Measurements from ENCODE around the gene SHQ1. TPM values are rescaled to one million over a fixed set of nuclear protein-coding genes. Genes with fewer than 3 reads are reported as not detected.

Gene SHQ1
- total and polyA plus RNA-seq, 12 donors, result 7.2 to 26.4 (median 15.1) TPM

DNA sequence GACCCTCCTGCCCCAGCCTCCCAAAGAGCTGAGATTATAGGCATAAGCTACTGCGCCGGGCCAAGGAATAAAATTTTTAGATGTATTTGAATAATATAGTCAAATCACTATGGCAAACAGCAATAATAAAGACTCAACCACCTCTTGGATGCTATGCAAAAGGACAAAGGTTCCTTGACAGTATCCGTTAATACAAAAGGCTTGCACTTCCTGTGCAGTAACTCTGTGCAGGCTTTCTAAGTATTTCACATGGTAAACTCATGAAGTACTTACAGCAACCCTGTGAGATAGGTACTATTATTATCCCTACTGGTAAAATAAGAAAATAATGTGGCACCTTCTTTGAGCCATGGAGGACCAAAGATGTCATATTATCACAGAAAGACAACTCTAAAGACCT lies 86.8 kb downstream of the SHQ1 start:
- intact Hi-C loops (cut with DNase I), result no loop called here
- H3K36me3 ChIP-seq (replicated peaks in 1 of 2), result no peaks in the 10 kb centered on the region
- no peaks in the 10 kb centered on the region for H3K4me1 ChIP-seq (replicated peaks in 1 of 2)
- 78 to 95% (median 92%) methylated on average over 3 of the region's 3 CpGs for WGBS, 4 donors
- no peaks in the 10 kb centered on the region for H3K9me3 ChIP-seq (replicated peaks in 1 of 3)
- no peak overlapping the region for H3K4me3 ChIP-seq
- TF ChIP-seq POLR2A (IDR thresholded peaks at IDR 0.05), result no peak
- TF ChIP-seq, protein P1, sequence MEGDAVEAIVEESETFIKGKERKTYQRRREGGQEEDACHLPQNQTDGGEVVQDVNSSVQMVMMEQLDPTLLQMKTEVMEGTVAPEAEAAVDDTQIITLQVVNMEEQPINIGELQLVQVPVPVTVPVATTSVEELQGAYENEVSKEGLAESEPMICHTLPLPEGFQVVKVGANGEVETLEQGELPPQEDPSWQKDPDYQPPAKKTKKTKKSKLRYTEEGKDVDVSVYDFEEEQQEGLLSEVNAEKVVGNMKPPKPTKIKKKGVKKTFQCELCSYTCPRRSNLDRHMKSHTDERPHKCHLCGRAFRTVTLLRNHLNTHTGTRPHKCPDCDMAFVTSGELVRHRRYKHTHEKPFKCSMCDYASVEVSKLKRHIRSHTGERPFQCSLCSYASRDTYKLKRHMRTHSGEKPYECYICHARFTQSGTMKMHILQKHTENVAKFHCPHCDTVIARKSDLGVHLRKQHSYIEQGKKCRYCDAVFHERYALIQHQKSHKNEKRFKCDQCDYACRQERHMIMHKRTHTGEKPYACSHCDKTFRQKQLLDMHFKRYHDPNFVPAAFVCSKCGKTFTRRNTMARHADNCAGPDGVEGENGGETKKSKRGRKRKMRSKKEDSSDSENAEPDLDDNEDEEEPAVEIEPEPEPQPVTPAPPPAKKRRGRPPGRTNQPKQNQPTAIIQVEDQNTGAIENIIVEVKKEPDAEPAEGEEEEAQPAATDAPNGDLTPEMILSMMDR (IDR thresholded peaks at IDR 0.05), result no peak
- H3K27ac ChIP-seq, result no peak overlapping the region
- DNase-seq, result no peak
- H3K27me3 ChIP-seq, result no peaks in the 10 kb centered on the region

GRCh38 chr3:72760225-72760624 lies 88.0 kb downstream of the SHQ1 start:
- Histone ChIP-seq H3K9me3 (replicated peaks in 1 of 3) (no peaks in the 10 kb centered on the region), H3K4me1 (replicated peaks in 1 of 2) (no peaks in the 10 kb centered on the region), H3K36me3 (replicated peaks in 1 of 2) (no peaks in the 10 kb centered on the region), H3K27me3 (no peaks in the 10 kb centered on the region), H3K27ac (no peak overlapping the region), H3K4me3 (no peak overlapping the region)
- 85 to 91% (median 89%) methylated on average over 3 of the region's 3 CpGs for WGBS, 4 donors
- TF ChIP-seq POLR2A (IDR thresholded peaks at IDR 0.05), result no peak
- TF ChIP-seq, protein P1 (IDR thresholded peaks at IDR 0.05), result no peak
- DNase-seq, result no peak
- intact Hi-C loops (cut with DNase I), result no loop called here

- intact Hi-C loops (cut with DNase I), result no loop called here
- H3K27ac ChIP-seq, result no peak overlapping the region
- no peaks in the 10 kb centered on the region for H3K9me3 ChIP-seq (replicated peaks in 1 of 3)
- no peaks in the 10 kb centered on the region for H3K27me3 ChIP-seq
- DNase-seq, result no peak
- no peak for TF ChIP-seq POLR2A (IDR thresholded peaks at IDR 0.05)
- TF ChIP-seq, protein P1 (IDR thresholded peaks at IDR 0.05), result no peak
- no peaks in the 10 kb centered on the region for H3K36me3 ChIP-seq (replicated peaks in 1 of 2)
- 66 to 77% (median 69%) methylated on average over 3 of the region's 3 CpGs for WGBS, 4 donors
- H3K4me3 ChIP-seq, result no peak overlapping the region
- no peaks in the 10 kb centered on the region for H3K4me1 ChIP-seq (replicated peaks in 1 of 2)
These were observed 91.3 kb downstream of the SHQ1 start for GRCh38 chr3:72756900-72757299.

DNA sequence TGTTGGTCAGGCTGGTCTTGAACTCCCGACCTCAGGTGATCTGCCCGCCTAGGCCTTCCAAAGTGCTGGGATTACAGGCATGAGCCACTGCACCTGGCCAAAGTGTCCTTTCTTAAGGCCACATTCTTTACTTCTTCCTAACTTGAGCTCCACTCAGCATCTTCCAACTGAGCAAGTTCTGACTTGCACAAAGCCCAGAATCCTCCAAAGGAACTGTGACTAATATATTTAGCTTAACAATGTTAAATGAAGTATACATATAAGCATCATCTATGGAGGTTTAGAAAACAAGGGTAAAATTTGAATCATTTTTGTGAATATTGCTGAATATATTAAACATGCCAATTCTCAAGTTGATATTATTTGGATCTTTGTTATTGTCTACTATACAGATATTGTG lies 93.7 kb downstream of the SHQ1 start:
- Histone ChIP-seq H3K36me3 (replicated peaks in 1 of 2) (no peaks in the 10 kb centered on the region), H3K9me3 (replicated peaks in 1 of 3) (no peaks in the 10 kb centered on the region), H3K27me3 (no peaks in the 10 kb centered on the region), H3K27ac (no peak overlapping the region), H3K4me3 (no peak overlapping the region), H3K4me1 (replicated peaks in 1 of 2) (no peaks in the 10 kb centered on the region)
- DNase-seq, result no peak
- WGBS, 4 donors, result 89 to 98% (median 96%) methylated on average over 2 of the region's 2 CpGs
- no peak for TF ChIP-seq POLR2A (IDR thresholded peaks at IDR 0.05)
- TF ChIP-seq, protein P1 (IDR thresholded peaks at IDR 0.05), result no peak
- intact Hi-C loops (cut with DNase I), result no loop called here
